K562 (cell line): Measurements from ENCODE around the gene CUEDC2. TPM values are rescaled to one million over a fixed set of nuclear protein-coding genes. Genes with fewer than 3 reads are reported as not detected.

Source experiments
- DMBX1 ChIP-seq: fragments of 250-450 bp; sonication (Bioruptor Pico); IDR thresholded peaks from 2 replicates; pipeline ENCODE4 v1.8.0; 2022; ENCODE audit warnings: inconsistent platforms, mild to moderate bottlenecking, moderate library complexity, borderline replicate concordance
- DPF2 ChIP-seq: fragments of 450-650 bp; IDR thresholded peaks from 2 replicates; pipeline ENCODE4 v1.6.1; 2016
- HMGN3 ChIP-seq: IDR thresholded peaks from 2 replicates; pipeline ENCODE4 v1.6.1; 2011; ENCODE audit warnings: borderline replicate concordance, low read depth, mild to moderate bottlenecking, mixed read lengths, low read length; ENCODE audit not compliant: insufficient read length; ENCODE audit errors: extremely low read depth
- IRF2 ChIP-seq: sonication (generic); formaldehyde crosslinking; IDR thresholded peaks from 2 replicates; pipeline ENCODE4 v1.8.1; 2022; ENCODE audit warnings: mild to moderate bottlenecking, missing genetic modification reagents
- MAZ ChIP-seq, 2 experiments: fragments of 450-650 bp in 1 of 2; sonication (generic) in 1 of 2; formaldehyde crosslinking; IDR thresholded peaks in 1 of 2; conservative IDR thresholded peaks in 1 of 2; 2 replicates each; pipeline versions ENCODE4 v1.4.0 to v1.5.0; 2020; ENCODE audit warnings: mild to moderate bottlenecking in 1 of 2, missing genetic modification reagents in 1 of 2
- MIER1 ChIP-seq: fragments of 450-650 bp; IDR thresholded peaks from 2 replicates; pipeline ENCODE4 v1.6.1; 2016; ENCODE audit warnings: antibody characterized with exemption, mild to moderate bottlenecking, low read depth
- RBM34 ChIP-seq: fragments of 200-400 bp; formaldehyde crosslinking; IDR thresholded peaks from 2 replicates; pipeline ENCODE4 v1.6.1; 2018; ENCODE audit warnings: low read length, borderline replicate concordance; ENCODE audit not compliant: insufficient read depth
- RFX7 ChIP-seq: fragments of 250-450 bp; sonication (Bioruptor Pico); IDR thresholded peaks from 2 replicates; pipeline ENCODE4 v1.5.1; 2021; ENCODE audit warnings: mild to moderate bottlenecking
- SIN3A ChIP-seq, 2 experiments: fragments of 150-350 bp in 1 of 2; IDR thresholded peaks; 2 replicates each; pipeline ENCODE4 v1.6.1; 2011 to 2016; ENCODE audit warnings: borderline replicate concordance in 2 of 2, low read depth in 2 of 2, low read length in 2 of 2, mild to moderate bottlenecking in 2 of 2, moderate library complexity in 2 of 2; ENCODE audit not compliant: control insufficient read depth in 1 of 2
- SREBF1 ChIP-seq: fragments of 150-350 bp; IDR thresholded peaks from 2 replicates; pipeline ENCODE4 v1.6.1; 2014; ENCODE audit warnings: antibody characterized with exemption, low read depth, low read length, borderline replicate concordance
- TCF7L2 ChIP-seq: fragments of 150-350 bp; IDR thresholded peaks from 2 replicates; pipeline ENCODE4 v1.6.1; 2016; ENCODE audit warnings: low read depth, mild to moderate bottlenecking, low read length, moderate library complexity
- THRAP3 ChIP-seq: fragments of 450-650 bp; IDR thresholded peaks from 2 replicates; pipeline ENCODE4 v1.6.1; 2016; ENCODE audit warnings: mild to moderate bottlenecking, inconsistent platforms, borderline replicate concordance
- VEZF1 ChIP-seq: fragments of 200-800 bp; sonication (Bioruptor generic); IDR thresholded peaks from 2 replicates; pipeline ENCODE4 v1.6.1; 2017; ENCODE audit warnings: missing genetic modification characterization, missing compliant biosample characterization
- ZBTB7A ChIP-seq: IDR thresholded peaks from 2 replicates; pipeline ENCODE4 v1.6.1; 2011; ENCODE audit warnings: low read depth, mild to moderate bottlenecking, low read length, moderate library complexity, borderline replicate concordance; ENCODE audit not compliant: control insufficient read depth
- ZNF347 ChIP-seq: fragments of 450-650 bp; formaldehyde crosslinking; IDR thresholded peaks from 2 replicates; pipeline ENCODE4 v1.4.0; 2020; ENCODE audit warnings: low read depth, mild to moderate bottlenecking, moderate library complexity
- ZNF41 ChIP-seq: fragments of 250-450 bp; sonication (Bioruptor Pico); conservative IDR thresholded peaks from 2 replicates; pipeline ENCODE4 v1.4.0; 2020; ENCODE audit warnings: mild to moderate bottlenecking
- ZNF76 ChIP-seq: fragments of 250-450 bp; sonication (Bioruptor Pico); IDR thresholded peaks from 2 replicates; pipeline ENCODE4 v1.4.0; 2020; ENCODE audit warnings: mild to moderate bottlenecking, moderate library complexity, borderline replicate concordance
- polyA plus RNA-seq, 8 experiments: library from polyadenylated mRNA; depleted of rRNA in 4 of 8; stranded (reverse) in 5 of 8; unstranded in 3 of 8; fragments of >200 nt; fragmentation: Nextera tagmentation in 2 of 8; fragmentation: Illumina TruSeq in 1 of 8; extraction: Ambion mirVana in 2 of 8; extraction: Trizol in 1 of 8; gene quantifications; 2 replicates each; pipeline versions ENCODE4 v1.2.1 to v1.2.3, GENCODE V29; 2011 to 2014; ENCODE audit warnings: inconsistent platforms in 1 of 8, missing spikeins in 1 of 8
- total RNA-seq, 7 experiments: library from RNA; depleted of rRNA in 6 of 7; stranded (reverse); fragments of >200 nt in 6 of 7; fragmentation: Illumina TruSeq in 2 of 7; extraction: Trizol in 2 of 7; gene quantifications; 2 replicates each; pipeline versions ENCODE4 v1.2.1 to v1.2.3, GENCODE V29; 2011 to 2021; ENCODE audit warnings: low replicate concordance in 1 of 7
- TF ChIP-seq, protein P1 (sequence below): fragments of 450-650 bp; IDR thresholded peaks from 2 replicates; pipeline ENCODE4 v1.6.1; 2016; ENCODE audit warnings: missing biosample characterization, missing genetic modification characterization
- TF ChIP-seq, protein P2 (sequence below): fragments of 450-650 bp; IDR thresholded peaks from 2 replicates; pipeline ENCODE4 v1.6.1; 2016; ENCODE audit warnings: borderline replicate concordance
- TF ChIP-seq, protein P3 (sequence below): conservative IDR thresholded peaks from 2 replicates; pipeline ENCODE4 v1.6.1; 2011; ENCODE audit warnings: low read depth, mild to moderate bottlenecking, low read length; ENCODE audit not compliant: control insufficient read depth

The CUEDC2 gene
- total and polyA plus RNA-seq, 9 of the 15 experiments (the other 6 are each of a cell fraction or from before 2014, with no cell fraction given), result 8.5 to 48.9 (median 27.4) TPM

GRCh38 chr10:102419269-102420180 is 12.8 kb downstream of the CUEDC2 start (continued):
- TF ChIP-seq HMGN3, result peak; percentile 33
- no peak for TF ChIP-seq IRF2 (CRISPR knock-in tag)
- no peak for TF ChIP-seq DMBX1 (CRISPR knock-in tag)
- no peak for TF ChIP-seq RFX7 (CRISPR knock-in tag)
- no peak; a peak in 1 of 4 replicates for TF ChIP-seq SIN3A (IDR thresholded peaks at IDR 0.05; ENCODE audit: borderline replicate concordance in 2 of 2, control insufficient read depth in 1 of 2, low read depth in 2 of 2, low read length in 2 of 2)
- no peak for TF ChIP-seq ZNF41 (CRISPR knock-in tag)
- TF ChIP-seq ZBTB7A, result peak; percentile 82
- no peak for TF ChIP-seq ZNF347
- TF ChIP-seq SREBF1, result no peak
- TF ChIP-seq, protein P1, sequence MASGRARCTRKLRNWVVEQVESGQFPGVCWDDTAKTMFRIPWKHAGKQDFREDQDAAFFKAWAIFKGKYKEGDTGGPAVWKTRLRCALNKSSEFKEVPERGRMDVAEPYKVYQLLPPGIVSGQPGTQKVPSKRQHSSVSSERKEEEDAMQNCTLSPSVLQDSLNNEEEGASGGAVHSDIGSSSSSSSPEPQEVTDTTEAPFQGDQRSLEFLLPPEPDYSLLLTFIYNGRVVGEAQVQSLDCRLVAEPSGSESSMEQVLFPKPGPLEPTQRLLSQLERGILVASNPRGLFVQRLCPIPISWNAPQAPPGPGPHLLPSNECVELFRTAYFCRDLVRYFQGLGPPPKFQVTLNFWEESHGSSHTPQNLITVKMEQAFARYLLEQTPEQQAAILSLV (tag), result no peak
- TF ChIP-seq DPF2, result no peak
- no peak for TF ChIP-seq RBM34
- no peak for TF ChIP-seq THRAP3
- peak; percentile 47 to 82 for TF ChIP-seq MAZ (CRISPR knock-in tag; conservative IDR thresholded peaks at IDR 0.05 in 1 of 2, IDR thresholded peaks at IDR 0.05 in 1 of 2)
- TF ChIP-seq MIER1, result peak; percentile 78; the same call in 1 of the 2 replicates
- no peak for TF ChIP-seq ZNF76 (CRISPR knock-in tag)
- TF ChIP-seq, protein P2, sequence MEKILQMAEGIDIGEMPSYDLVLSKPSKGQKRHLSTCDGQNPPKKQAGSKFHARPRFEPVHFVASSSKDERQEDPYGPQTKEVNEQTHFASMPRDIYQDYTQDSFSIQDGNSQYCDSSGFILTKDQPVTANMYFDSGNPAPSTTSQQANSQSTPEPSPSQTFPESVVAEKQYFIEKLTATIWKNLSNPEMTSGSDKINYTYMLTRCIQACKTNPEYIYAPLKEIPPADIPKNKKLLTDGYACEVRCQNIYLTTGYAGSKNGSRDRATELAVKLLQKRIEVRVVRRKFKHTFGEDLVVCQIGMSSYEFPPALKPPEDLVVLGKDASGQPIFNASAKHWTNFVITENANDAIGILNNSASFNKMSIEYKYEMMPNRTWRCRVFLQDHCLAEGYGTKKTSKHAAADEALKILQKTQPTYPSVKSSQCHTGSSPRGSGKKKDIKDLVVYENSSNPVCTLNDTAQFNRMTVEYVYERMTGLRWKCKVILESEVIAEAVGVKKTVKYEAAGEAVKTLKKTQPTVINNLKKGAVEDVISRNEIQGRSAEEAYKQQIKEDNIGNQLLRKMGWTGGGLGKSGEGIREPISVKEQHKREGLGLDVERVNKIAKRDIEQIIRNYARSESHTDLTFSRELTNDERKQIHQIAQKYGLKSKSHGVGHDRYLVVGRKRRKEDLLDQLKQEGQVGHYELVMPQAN, result peak; percentile 49; the same call in 1 of the 2 replicates
- TF ChIP-seq VEZF1 (CRISPR knock-in tag), result peak; percentile 61
- no peak for TF ChIP-seq TCF7L2
- TF ChIP-seq, protein P3, sequence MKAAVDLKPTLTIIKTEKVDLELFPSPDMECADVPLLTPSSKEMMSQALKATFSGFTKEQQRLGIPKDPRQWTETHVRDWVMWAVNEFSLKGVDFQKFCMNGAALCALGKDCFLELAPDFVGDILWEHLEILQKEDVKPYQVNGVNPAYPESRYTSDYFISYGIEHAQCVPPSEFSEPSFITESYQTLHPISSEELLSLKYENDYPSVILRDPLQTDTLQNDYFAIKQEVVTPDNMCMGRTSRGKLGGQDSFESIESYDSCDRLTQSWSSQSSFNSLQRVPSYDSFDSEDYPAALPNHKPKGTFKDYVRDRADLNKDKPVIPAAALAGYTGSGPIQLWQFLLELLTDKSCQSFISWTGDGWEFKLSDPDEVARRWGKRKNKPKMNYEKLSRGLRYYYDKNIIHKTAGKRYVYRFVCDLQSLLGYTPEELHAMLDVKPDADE, result peak; percentile 59; the same call in 1 of the 2 replicates
